AG09319 (cell line): ENCODE measurements around the gene GPLD1.

Experiments used
- DNase-seq: peaks from one replicate; pipeline ENCODE4 v3.0.0-alpha.2; 2010; ENCODE audit warnings: low read depth; ENCODE audit errors: extremely low read depth
- CTCF ChIP-seq: IDR thresholded peaks from 2 replicates; pipeline ENCODE4 v1.5.1; 2011; ENCODE audit warnings: low read depth, mild to moderate bottlenecking, inconsistent platforms, low read length, moderate library complexity

The GPLD1 gene

GRCh38 chr6:24486065-24486464 is 3.3 kb downstream of the GPLD1 start:
- no peak for DNase-seq
- no peak for TF ChIP-seq CTCF

GRCh38 chr6:24484657-24485323 is 4.6 kb downstream of the GPLD1 start:
- no peak for TF ChIP-seq CTCF
- DNase-seq, result no peak

- no peak for DNase-seq
Observed at GRCh38 chr6:24481449-24481848, 7.9 kb downstream of the GPLD1 start.

GRCh38 chr6:24480705-24481104 is 8.7 kb downstream of the GPLD1 start:
- DNase-seq, result no peak
- TF ChIP-seq CTCF, result no peak

More at GRCh38 chr6:24481449-24481848, 7.9 kb downstream of the GPLD1 start:
- TF ChIP-seq CTCF, result no peak

- no peak for TF ChIP-seq CTCF
- no peak for DNase-seq
Observed at GRCh38 chr6:24478903-24479302, 10.5 kb downstream of the GPLD1 start.

- no peak for DNase-seq
- no peak for TF ChIP-seq CTCF
Observed at GRCh38 chr6:24477070-24477469, 12.3 kb downstream of the GPLD1 start.

GRCh38 chr6:24476631-24477030 is 12.7 kb downstream of the GPLD1 start:
- DNase-seq, result no peak
- no peak for TF ChIP-seq CTCF
